Colonic mucosa (tissue), 4 donors: ENCODE data around the gene BIRC6. TPM values are rescaled to one million over a fixed set of nuclear protein-coding genes. Genes with fewer than 3 reads are reported as not detected.

Experiments used
- DNase-seq: peaks from one replicate; pipeline ENCODE4 v3.0.0-alpha.2; 2020
- H3K27ac ChIP-seq: fragments of 200-600 bp; one replicate; pipeline ENCODE4 v1.8.0; 2021
- H3K27me3 ChIP-seq: fragments of 200-600 bp; one replicate; pipeline ENCODE4 v1.8.0; 2021
- H3K36me3 ChIP-seq: fragments of 200-600 bp; one replicate; pipeline ENCODE4 v1.8.0; 2021
- H3K4me1 ChIP-seq: fragments of 200-600 bp; one replicate; pipeline ENCODE4 v1.8.0; 2021; ENCODE audit warnings: mild to moderate bottlenecking
- H3K4me3 ChIP-seq: fragments of 200-600 bp; one replicate; pipeline ENCODE4 v1.8.0; 2021
- H3K9ac ChIP-seq, 2 donors: one replicate each; pipeline ENCODE4 v1.7.0; 2013; ENCODE audit warnings: control low read depth in 2 of 2, low read depth in 2 of 2, low read length in 2 of 2
- H3K9me3 ChIP-seq: fragments of 200-600 bp; one replicate; pipeline ENCODE4 v1.8.0; 2021
- CTCF ChIP-seq: fragments of 200-600 bp; IDR thresholded peaks from one replicate; pipeline ENCODE4 v1.8.0; 2022; ENCODE audit warnings: antibody characterized with exemption, mild to moderate bottlenecking
- intact Hi-C: fragments of 100-400 bp; cut with DNase I; formaldehyde crosslinking; loops from one replicate; pipeline ENCODE4 v1.14.1; 2022
- total RNA-seq, 2 donors: library from RNA; stranded (reverse); fragmentation: NEBNext Ultra II Directional in 1 of 2; extraction: Animal tissue kit (Norgen Biotek cat#: 25700) in 1 of 2; gene quantifications; one replicate each; pipeline ENCODE4 v1.2.1, GENCODE V29; 2021
- donor health status: healthy.
- donor health status: DM: no; HTN: no; CAD: no.
- donor health status: DM: no; HTN: no; CAD: no.

Gene BIRC6
- total RNA-seq, 2 donors from 2014 or later = 74.6 to 93.1 TPM

- no peaks in the 10 kb centered on the region for H3K36me3 ChIP-seq
- no peak for DNase-seq
- no peaks in the 10 kb centered on the region for H3K4me1 ChIP-seq
- intact Hi-C loops = no loop called here
- H3K27me3 ChIP-seq = no peaks in the 10 kb centered on the region
- H3K9ac ChIP-seq = no peak overlapping the region
- no peak overlapping the region for H3K4me3 ChIP-seq
- no peak overlapping the region for H3K27ac ChIP-seq
- H3K9me3 ChIP-seq = no peaks in the 10 kb centered on the region
- TF ChIP-seq CTCF = no peak
Measured at GRCh38 chr2:32562906-32563305, 206.1 kb downstream of the BIRC6 start.

GRCh38 chr2:32564417-32565035 is 207.7 kb downstream of the BIRC6 start:
- no peaks in the 10 kb centered on the region for H3K36me3 ChIP-seq
- no peaks in the 10 kb centered on the region for H3K9me3 ChIP-seq
- no peak overlapping the region for H3K9ac ChIP-seq
- H3K27me3 ChIP-seq = no peaks in the 10 kb centered on the region
- no peak for TF ChIP-seq CTCF
- no peak for DNase-seq
- no peak overlapping the region for H3K27ac ChIP-seq
- H3K4me1 ChIP-seq = no peaks in the 10 kb centered on the region
- H3K4me3 ChIP-seq = no peak overlapping the region
- intact Hi-C loops = no loop called here

GRCh38 chr2:32565902-32566301 is 209.1 kb downstream of the BIRC6 start:
- intact Hi-C loops = no loop called here
- no peaks in the 10 kb centered on the region for H3K4me1 ChIP-seq
- no peak overlapping the region for H3K27ac ChIP-seq
- no peak overlapping the region for H3K4me3 ChIP-seq
- TF ChIP-seq CTCF = no peak
- no peaks in the 10 kb centered on the region for H3K9me3 ChIP-seq
- no peaks in the 10 kb centered on the region for H3K36me3 ChIP-seq
- DNase-seq = no peak
- no peak overlapping the region for H3K9ac ChIP-seq
- no peaks in the 10 kb centered on the region for H3K27me3 ChIP-seq

DNA sequence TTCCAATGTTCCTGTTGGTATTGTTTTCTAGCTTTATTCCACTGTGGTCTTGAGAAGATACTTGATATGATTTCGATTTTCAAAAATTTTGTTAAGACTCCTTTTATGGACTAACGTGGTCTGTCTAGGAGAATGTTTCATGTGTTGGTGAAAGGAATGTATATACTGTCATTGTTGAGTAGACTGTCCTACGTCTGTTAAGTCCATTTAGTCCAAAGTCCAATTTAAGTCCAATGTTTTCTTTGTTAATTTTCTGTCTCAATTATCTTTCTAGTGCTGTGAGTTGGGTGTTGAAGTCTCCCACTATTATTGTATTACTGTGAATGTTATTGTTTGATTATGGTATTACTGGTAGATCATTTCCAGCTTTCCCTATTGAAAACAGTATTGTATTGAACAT is 215.2 kb downstream of the BIRC6 start:
- TF ChIP-seq CTCF = no peak
- Histone ChIP-seq H3K4me1 (no peaks in the 10 kb centered on the region), H3K27me3 (no peaks in the 10 kb centered on the region)

DNA sequence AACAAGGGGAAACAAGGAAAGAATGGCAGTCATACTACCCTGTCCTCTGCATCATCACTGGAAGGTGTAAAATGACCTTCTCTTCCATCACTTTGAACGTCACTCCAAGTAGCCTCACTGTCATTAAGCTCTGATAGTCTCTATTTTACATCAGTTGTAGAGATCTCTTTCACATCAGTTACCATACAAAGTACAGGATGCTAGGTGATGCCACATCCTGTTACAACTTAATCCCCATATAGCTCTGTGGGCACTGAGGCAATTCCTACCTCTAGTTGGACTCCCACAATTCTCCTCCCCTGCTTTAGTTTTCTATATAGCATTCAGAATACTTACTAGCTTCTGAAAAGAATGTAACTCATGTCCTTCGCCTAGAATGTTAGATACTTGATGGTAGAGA is 215.9 kb downstream of the BIRC6 start:
- no peak overlapping the region for H3K4me3 ChIP-seq
- H3K9ac ChIP-seq = no peak overlapping the region
- intact Hi-C loops = no loop called here
- no peak for TF ChIP-seq CTCF
- no peaks in the 10 kb centered on the region for H3K36me3 ChIP-seq
- H3K27ac ChIP-seq = no peak overlapping the region
- no peak for DNase-seq
- no peaks in the 10 kb centered on the region for H3K4me1 ChIP-seq
- H3K27me3 ChIP-seq = no peaks in the 10 kb centered on the region
- no peaks in the 10 kb centered on the region for H3K9me3 ChIP-seq

More for the DNA sequence above, 215.2 kb downstream of the BIRC6 start:
- H3K9me3 ChIP-seq = no peaks in the 10 kb centered on the region
- H3K9ac ChIP-seq = no peak overlapping the region
- no peak overlapping the region for H3K27ac ChIP-seq
- intact Hi-C loops = no loop called here
- no peak overlapping the region for H3K4me3 ChIP-seq
- DNase-seq = no peak
- no peaks in the 10 kb centered on the region for H3K36me3 ChIP-seq
